Brain microvascular endothelial cell (primary cell): ENCODE data around the gene CAB39L.

ENCODE experiments used
- DNase-seq: peaks from one replicate; pipeline ENCODE4 v3.0.0-alpha.2; 2020
- H3K27ac ChIP-seq: fragments of 250-450 bp; sonication (Bioruptor Pico); 2 replicates; pipeline ENCODE4 v1.5.1; 2020; ENCODE audit warnings: mild to moderate bottlenecking, moderate library complexity
- H3K27me3 ChIP-seq: fragments of 250-450 bp; sonication (Bioruptor Pico); replicated peaks from 2 replicates; pipeline ENCODE4 v1.5.1; 2020; ENCODE audit warnings: mild to moderate bottlenecking
- H3K36me3 ChIP-seq: fragments of 250-450 bp; sonication (Bioruptor Pico); replicated peaks from 2 replicates; pipeline ENCODE4 v1.5.1; 2020; ENCODE audit warnings: mild to moderate bottlenecking
- H3K4me3 ChIP-seq: 2 replicates; pipeline ENCODE4 v1.5.1; 2011; ENCODE audit warnings: low read depth, mild to moderate bottlenecking, control low read depth, low read length, moderate library complexity
- CTCF ChIP-seq: IDR thresholded peaks from 2 replicates; pipeline ENCODE4 v1.5.1; 2011; ENCODE audit warnings: low read depth, mild to moderate bottlenecking, moderate library complexity, low read length, control low read depth, inconsistent platforms; ENCODE audit errors: missing control alignments
- in situ Hi-C: cut with HindIII; loops from 2 replicates; pipeline ENCODE4 v1.10.0; 2017; ENCODE audit warnings: low sequenced_read_pairs, low pct_ligation_motif_present

The CAB39L gene

GRCh38 chr13:49439609-49440008 lies 4.3 kb downstream of the CAB39L start:
- in situ Hi-C loops, result no loop called here
- Histone ChIP-seq H3K27me3 (no peaks in the 10 kb centered on the region), H3K4me3 (no peak overlapping the region), H3K36me3 (no peaks in the 10 kb centered on the region), H3K27ac (no peak overlapping the region)
- no peak for TF ChIP-seq CTCF
- no peak for DNase-seq

- no peak for TF ChIP-seq CTCF
- Histone ChIP-seq H3K27ac (no peak overlapping the region), H3K27me3 (no peaks in the 10 kb centered on the region), H3K4me3 (no peak overlapping the region), H3K36me3 (no peaks in the 10 kb centered on the region)
- no peak for DNase-seq
- in situ Hi-C loops, result no loop called here
These were observed 6.2 kb downstream of the CAB39L start for GRCh38 chr13:49437705-49438104.

- DNase-seq, result peak; percentile 31
- H3K4me3 ChIP-seq, result no peak overlapping the region
- peak; percentile 19 for TF ChIP-seq CTCF
- in situ Hi-C loops, result no loop called here
- no peaks in the 10 kb centered on the region for H3K36me3 ChIP-seq
- no peaks in the 10 kb centered on the region for H3K27me3 ChIP-seq
- no peak overlapping the region for H3K27ac ChIP-seq
These were observed 7.0 kb downstream of the CAB39L start for GRCh38 chr13:49436890-49437289.

GRCh38 chr13:49435992-49436391 lies 7.9 kb downstream of the CAB39L start:
- no peak for TF ChIP-seq CTCF

GRCh38 chr13:49429121-49429520 lies 14.7 kb downstream of the CAB39L start:
- in situ Hi-C loops, result no loop called here
- TF ChIP-seq CTCF, result no peak
- Histone ChIP-seq H3K27ac (no peak overlapping the region), H3K4me3 (no peak overlapping the region), H3K27me3 (no peaks in the 10 kb centered on the region), H3K36me3 (no peaks in the 10 kb centered on the region)
- DNase-seq, result no peak

More at GRCh38 chr13:49435992-49436391, 7.9 kb downstream of the CAB39L start:
- in situ Hi-C loops, result no loop called here
- H3K27ac ChIP-seq, result no peak overlapping the region
- no peaks in the 10 kb centered on the region for H3K36me3 ChIP-seq
- H3K4me3 ChIP-seq, result no peak overlapping the region
- peak; percentile 19 for DNase-seq
- H3K27me3 ChIP-seq, result no peaks in the 10 kb centered on the region

- no peak for TF ChIP-seq CTCF
- in situ Hi-C loops, result no loop called here
- Histone ChIP-seq H3K4me3 (no peak overlapping the region), H3K27ac (no peak overlapping the region), H3K36me3 (no peaks in the 10 kb centered on the region), H3K27me3 (no peaks in the 10 kb centered on the region)
- DNase-seq, result no peak
These were observed 15.7 kb downstream of the CAB39L start for GRCh38 chr13:49428041-49428763.
